H1 (cell line): Measurements from ENCODE around the gene C14orf119. TPM values are rescaled to one million over a fixed set of nuclear protein-coding genes. Genes with fewer than 3 reads are reported as not detected.

Experiments used
- CREB1 ChIP-seq: IDR thresholded peaks from 2 replicates; pipeline ENCODE4 v1.6.1; 2012; ENCODE audit warnings: inconsistent platforms
- FOSL1 ChIP-seq: IDR thresholded peaks from 2 replicates; pipeline ENCODE4 v1.6.1; 2011; ENCODE audit warnings: mild to moderate bottlenecking, low read depth, low read length, moderate library complexity; ENCODE audit not compliant: insufficient read depth
- GABPA ChIP-seq: IDR thresholded peaks from 2 replicates; pipeline ENCODE4 v1.6.1; 2011; ENCODE audit warnings: mild to moderate bottlenecking, low read length, moderate library complexity, borderline replicate concordance; ENCODE audit not compliant: insufficient read depth
- POLR2AphosphoS5 ChIP-seq: IDR thresholded peaks from 2 replicates; pipeline ENCODE4 v1.6.1; 2011; ENCODE audit warnings: low read depth, low read length
- SAP30 ChIP-seq: fragments of 300-600 bp; sonication (generic); IDR thresholded peaks from 2 replicates; pipeline ENCODE4 v1.7.1; 2012; ENCODE audit warnings: low read length, moderate library complexity, mild to moderate bottlenecking, inconsistent platforms; ENCODE audit not compliant: insufficient read depth, insufficient replicate concordance
- SIRT6 ChIP-seq: IDR thresholded peaks from one replicate; pipeline ENCODE4 v1.7.1; 2012; ENCODE audit warnings: low read length, inconsistent platforms
- TAF7 ChIP-seq: optimal IDR thresholded peaks from 2 replicates; pipeline ENCODE3; 2011; ENCODE audit warnings: low read depth, mild to moderate bottlenecking, inconsistent platforms, low read length, moderate library complexity, borderline replicate concordance
- TEAD4 ChIP-seq: IDR thresholded peaks from 2 replicates; pipeline ENCODE4 v1.6.1; 2012; ENCODE audit warnings: low read depth, low read length, inconsistent platforms, mixed read lengths
- polyA plus RNA-seq, 7 experiments: library from polyadenylated mRNA; depleted of rRNA in 3 of 7; stranded (reverse) in 5 of 7; unstranded in 2 of 7; fragments of >200 nt in 5 of 7; fragments of 200-250 nt in 2 of 7; gene quantifications; 1 replicate in 5 of 7; 2 replicates in 1 of 7; 4 replicates in 1 of 7; pipeline versions ENCODE4 v1.2.1 to v1.2.3, GENCODE V29; 2011 to 2013; ENCODE audit warnings: missing spikeins in 2 of 7, mixed read lengths in 2 of 7
- total RNA-seq: library from RNA; stranded (reverse); fragmentation: NEBNext Ultra II Directional; extraction: Animal tissue kit (Norgen Biotek cat#: 25700); gene quantifications from 2 replicates; pipeline ENCODE4 v1.2.1, GENCODE V29; 2021
- TF ChIP-seq, protein P1 (sequence below): IDR thresholded peaks from 2 replicates; pipeline ENCODE4 v1.6.1; 2011; ENCODE audit warnings: low read length, improper control_type of control experiment
- TF ChIP-seq, protein P2 (sequence below): IDR thresholded peaks from 2 replicates; pipeline ENCODE4 v1.6.1; 2012; ENCODE audit warnings: low read length, inconsistent platforms

Gene C14orf119
- total and polyA plus RNA-seq, 2 of the 8 experiments (the other 6 are each of a cell fraction or from before 2014, with no cell fraction given): 78.1 to 94.0 TPM

DNA sequence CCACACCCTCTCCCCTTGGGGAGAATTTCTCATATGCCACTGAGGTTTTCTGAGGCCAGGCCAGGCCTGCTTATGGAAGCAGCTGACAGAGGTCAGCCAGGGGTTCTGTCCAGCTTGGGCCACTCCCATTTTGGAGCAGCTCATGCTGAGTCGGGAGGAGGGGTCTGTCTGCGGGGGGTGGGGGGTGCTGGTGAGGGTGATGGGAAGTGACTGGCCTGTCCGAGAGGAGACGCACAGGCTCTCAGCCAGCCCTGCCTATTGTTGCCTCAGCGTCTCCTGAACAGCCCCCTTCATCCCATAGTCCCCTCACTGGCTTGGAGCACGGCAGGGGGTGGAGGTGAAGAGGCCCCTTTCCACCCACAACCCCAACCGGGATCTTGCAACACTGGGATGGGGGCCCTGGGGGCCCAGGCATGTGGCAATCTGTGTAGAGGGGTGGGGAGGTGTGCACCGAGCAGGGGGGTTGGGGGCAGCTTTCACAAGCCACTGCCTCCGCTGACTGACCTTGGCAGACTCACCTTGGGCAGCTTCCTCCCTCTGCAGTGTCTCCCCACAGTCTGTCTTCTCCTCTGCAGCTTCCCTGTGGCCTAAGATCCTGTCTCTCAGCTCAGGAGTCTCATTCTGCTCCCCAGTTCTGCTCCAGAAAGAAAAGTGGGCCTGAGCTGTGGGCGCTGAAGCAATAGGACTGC, 18.3 kb downstream of the C14orf119 start (continued):
- TF ChIP-seq, protein P1, sequence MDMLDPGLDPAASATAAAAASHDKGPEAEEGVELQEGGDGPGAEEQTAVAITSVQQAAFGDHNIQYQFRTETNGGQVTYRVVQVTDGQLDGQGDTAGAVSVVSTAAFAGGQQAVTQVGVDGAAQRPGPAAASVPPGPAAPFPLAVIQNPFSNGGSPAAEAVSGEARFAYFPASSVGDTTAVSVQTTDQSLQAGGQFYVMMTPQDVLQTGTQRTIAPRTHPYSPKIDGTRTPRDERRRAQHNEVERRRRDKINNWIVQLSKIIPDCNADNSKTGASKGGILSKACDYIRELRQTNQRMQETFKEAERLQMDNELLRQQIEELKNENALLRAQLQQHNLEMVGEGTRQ: no peak
- no peak for TF ChIP-seq FOSL1
- no peak for TF ChIP-seq SIRT6
- TF ChIP-seq, protein P2, sequence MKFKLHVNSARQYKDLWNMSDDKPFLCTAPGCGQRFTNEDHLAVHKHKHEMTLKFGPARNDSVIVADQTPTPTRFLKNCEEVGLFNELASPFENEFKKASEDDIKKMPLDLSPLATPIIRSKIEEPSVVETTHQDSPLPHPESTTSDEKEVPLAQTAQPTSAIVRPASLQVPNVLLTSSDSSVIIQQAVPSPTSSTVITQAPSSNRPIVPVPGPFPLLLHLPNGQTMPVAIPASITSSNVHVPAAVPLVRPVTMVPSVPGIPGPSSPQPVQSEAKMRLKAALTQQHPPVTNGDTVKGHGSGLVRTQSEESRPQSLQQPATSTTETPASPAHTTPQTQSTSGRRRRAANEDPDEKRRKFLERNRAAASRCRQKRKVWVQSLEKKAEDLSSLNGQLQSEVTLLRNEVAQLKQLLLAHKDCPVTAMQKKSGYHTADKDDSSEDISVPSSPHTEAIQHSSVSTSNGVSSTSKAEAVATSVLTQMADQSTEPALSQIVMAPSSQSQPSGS: no peak
- no peak for TF ChIP-seq TAF7
- no peak for TF ChIP-seq TEAD4
- TF ChIP-seq GABPA: no peak
- no peak for TF ChIP-seq CREB1
- no peak for TF ChIP-seq SAP30
- no peak for TF ChIP-seq POLR2AphosphoS5
